OCI-LY1 (cell line): ENCODE measurements around the gene METTL9.
"Not testable (repeated sequence)": the region's sequence is repeated elsewhere in the genome, so short reads cannot be mapped to it uniquely, and the experiment has no call there.

Source experiments
- H2AFZ ChIP-seq: fragments of 200-600 bp; sonication (generic), shearing (Covaris generic); 2 replicates; pipeline ENCODE4 v1.6.0; 2014; ENCODE audit warnings: antibody characterized with exemption, mild to moderate bottlenecking, low read length
- H3F3A ChIP-seq: fragments of 200-600 bp; sonication (generic), shearing (Covaris generic); 2 replicates; pipeline ENCODE4 v1.6.0; 2014; ENCODE audit warnings: mild to moderate bottlenecking, antibody characterized with exemption, low read length, moderate library complexity; ENCODE audit not compliant: insufficient read depth
- H3K27ac ChIP-seq: fragments of 200-600 bp; sonication (generic); 2 replicates; pipeline ENCODE4 v1.5.1; 2014; ENCODE audit warnings: low read length, mixed run types, mild to moderate bottlenecking, low read depth; ENCODE audit not compliant: poor library complexity, severe bottlenecking
- H3K27me3 ChIP-seq: fragments of 200-600 bp; sonication (generic); 2 replicates; pipeline ENCODE4 v1.6.0; 2014; ENCODE audit warnings: antibody characterized with exemption, mild to moderate bottlenecking, low read length, moderate library complexity; ENCODE audit not compliant: insufficient read depth
- H3K36me3 ChIP-seq: fragments of 200-600 bp; sonication (generic); 2 replicates; pipeline ENCODE4 v1.6.1; 2014; ENCODE audit warnings: mild to moderate bottlenecking, antibody characterized with exemption, low read length, moderate library complexity, mixed read lengths; ENCODE audit not compliant: insufficient read depth
- H3K4me1 ChIP-seq: fragments of 200-600 bp; sonication (generic); 2 replicates; pipeline ENCODE4 v1.5.1; 2014; ENCODE audit warnings: mild to moderate bottlenecking, low read length, moderate library complexity; ENCODE audit not compliant: insufficient read depth, severe bottlenecking
- H3K4me2 ChIP-seq: fragments of 200-600 bp; sonication (generic), shearing (Covaris generic); 2 replicates; pipeline ENCODE4 v1.6.1; 2014; ENCODE audit warnings: low read length
- H3K4me3 ChIP-seq: fragments of 200-600 bp; sonication (generic); 2 replicates; pipeline ENCODE4 v1.5.1; 2014; ENCODE audit warnings: low read length, low read depth, mild to moderate bottlenecking, mixed read lengths; ENCODE audit not compliant: poor library complexity, severe bottlenecking
- H3K79me2 ChIP-seq: fragments of 200-600 bp; shearing (Covaris generic); 2 replicates; pipeline ENCODE4 v1.6.1; 2016; ENCODE audit warnings: mixed run types, low read length, mixed read lengths; ENCODE audit not compliant: insufficient read depth
- H3K9ac ChIP-seq: fragments of 200-600 bp; sonication (generic), shearing (Covaris generic); 2 replicates; pipeline ENCODE4 v1.6.1; 2014; ENCODE audit warnings: mild to moderate bottlenecking, low read length, mixed read lengths
- H3K9me2 ChIP-seq: fragments of 200-600 bp; sonication (generic), shearing (Covaris generic); 2 replicates; pipeline ENCODE4 v1.6.1; 2014; ENCODE audit warnings: low read depth, mild to moderate bottlenecking, low read length, mixed read lengths
- H3K9me3 ChIP-seq: fragments of 200-600 bp; shearing (Covaris generic); 2 replicates; pipeline ENCODE4 v1.6.1; 2014; ENCODE audit warnings: low read length, mixed read lengths
- H4K20me1 ChIP-seq: fragments of 200-600 bp; sonication (generic), shearing (Covaris generic); 2 replicates; pipeline ENCODE4 v1.6.0; 2016; ENCODE audit warnings: mild to moderate bottlenecking, low read length; ENCODE audit not compliant: insufficient read depth
- CTCF ChIP-seq: fragments of 200-600 bp; sonication (generic), shearing (Covaris generic); IDR thresholded peaks from 2 replicates; pipeline ENCODE4 v1.5.1; 2017; ENCODE audit warnings: mild to moderate bottlenecking, antibody characterized with exemption, low read length, moderate library complexity, mixed read lengths
- EZH2 ChIP-seq: fragments of 200-600 bp; sonication (generic), shearing (Covaris generic); IDR thresholded peaks from 2 replicates; pipeline ENCODE4 v1.8.0; 2017; ENCODE audit warnings: borderline replicate concordance, mixed run types, mild to moderate bottlenecking, antibody characterized with exemption, low read length, moderate library complexity, mixed read lengths

METTL9 gene

GRCh38 chr16:21628772-21629171, 29.4 kb downstream of the METTL9 start:
- H3K9ac ChIP-seq: no peak overlapping the region
- peaks cover 9% of the 10 kb centered on the region for H3K4me1 ChIP-seq
- H3K79me2 ChIP-seq: no peaks in the 10 kb centered on the region
- peaks cover 4% of the 10 kb centered on the region; the same call in 1 of the 2 replicates for H3K9me3 ChIP-seq
- H4K20me1 ChIP-seq: no peaks in the 10 kb centered on the region
- H2AFZ ChIP-seq: no peak overlapping the region
- H3K9me2 ChIP-seq: no peaks in the 10 kb centered on the region
- no peak overlapping the region for H3K4me3 ChIP-seq
- no peak overlapping the region for H3K4me2 ChIP-seq
- H3K27ac ChIP-seq: no peak overlapping the region
- H3F3A ChIP-seq: no peaks in the 10 kb centered on the region
- TF ChIP-seq EZH2 (no peak), CTCF (no peak)
- H3K36me3 ChIP-seq: peaks cover 59% of the 10 kb centered on the region
- H3K27me3 ChIP-seq: no peaks in the 10 kb centered on the region

- H3K9ac ChIP-seq, H3K9me2 ChIP-seq, H4K20me1 ChIP-seq, H3K27ac ChIP-seq, H3K4me3 ChIP-seq, H3K9me3 ChIP-seq, H2AFZ ChIP-seq, H3K27me3 ChIP-seq, H3F3A ChIP-seq, H3K4me2 ChIP-seq, H3K4me1 ChIP-seq, H3K79me2 ChIP-seq: not testable (repeated sequence)
- H3K36me3 ChIP-seq: peaks cover 60% of the 10 kb centered on the region
These were observed 30.5 kb downstream of the METTL9 start for GRCh38 chr16:21629616-21630539.

GRCh38 chr16:21630866-21631265, 31.5 kb downstream of the METTL9 start:
- H3K79me2 ChIP-seq: not testable (repeated sequence)

GRCh38 chr16:21631376-21631775, 32.0 kb downstream of the METTL9 start:
- not testable (repeated sequence) for H3K79me2 ChIP-seq, H3K4me3 ChIP-seq

More at GRCh38 chr16:21630866-21631265, 31.5 kb downstream of the METTL9 start:
- H3K36me3 ChIP-seq: peaks cover 53% of the 10 kb centered on the region
- H3F3A ChIP-seq, H3K27me3 ChIP-seq, H2AFZ ChIP-seq, H3K9me2 ChIP-seq, H3K4me1 ChIP-seq, H3K9me3 ChIP-seq, H3K4me3 ChIP-seq, H3K4me2 ChIP-seq, H4K20me1 ChIP-seq, H3K9ac ChIP-seq, H3K27ac ChIP-seq: not testable (repeated sequence)

GRCh38 chr16:21631951-21632575, 32.7 kb downstream of the METTL9 start:
- H3K36me3 ChIP-seq: peaks cover 42% of the 10 kb centered on the region
- not testable (repeated sequence) for H3K9me3 ChIP-seq, H4K20me1 ChIP-seq, H3K4me3 ChIP-seq, H3K4me2 ChIP-seq, H3K27me3 ChIP-seq, H3K79me2 ChIP-seq, H2AFZ ChIP-seq, H3K4me1 ChIP-seq, H3K27ac ChIP-seq, H3F3A ChIP-seq, H3K9me2 ChIP-seq, H3K9ac ChIP-seq

More at GRCh38 chr16:21631376-21631775, 32.0 kb downstream of the METTL9 start:
- H3K27ac ChIP-seq, H3K27me3 ChIP-seq, H3K4me2 ChIP-seq, H2AFZ ChIP-seq, H3F3A ChIP-seq, H3K9me2 ChIP-seq, H3K4me1 ChIP-seq, H3K9me3 ChIP-seq, H3K9ac ChIP-seq, H4K20me1 ChIP-seq: not testable (repeated sequence)
- peaks cover 49% of the 10 kb centered on the region for H3K36me3 ChIP-seq
